Activated T-cell treated with anti-CD3 and anti-CD28 coated beads for 48 hours (primary cell): ENCODE results near the gene FRMPD4.

ENCODE experiments used
- DNase-seq: peaks from one replicate; pipeline ENCODE4 v3.0.0-alpha.2; 2020; ENCODE audit warnings: low read depth

The FRMPD4 gene

DNA sequence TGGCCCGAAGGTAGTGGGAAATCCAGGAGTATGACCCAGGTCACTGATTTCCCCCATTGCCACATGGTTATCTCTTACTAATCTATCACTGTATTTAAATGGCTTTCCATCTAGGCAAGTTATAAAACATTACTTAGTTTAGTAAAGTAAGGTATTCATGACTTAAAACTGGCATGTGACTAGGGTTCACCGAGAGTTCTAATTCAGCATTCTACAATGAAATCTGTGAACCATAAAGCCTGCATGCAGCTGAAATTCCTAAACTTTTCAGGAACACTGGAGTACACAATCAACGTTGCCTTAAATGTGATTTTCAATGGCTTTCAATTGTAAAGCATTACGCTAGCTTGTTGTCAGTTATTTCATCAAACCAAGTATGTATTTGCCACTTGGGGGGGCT, 630.2 kb downstream of the FRMPD4 start:
- DNase-seq = no peak

DNA sequence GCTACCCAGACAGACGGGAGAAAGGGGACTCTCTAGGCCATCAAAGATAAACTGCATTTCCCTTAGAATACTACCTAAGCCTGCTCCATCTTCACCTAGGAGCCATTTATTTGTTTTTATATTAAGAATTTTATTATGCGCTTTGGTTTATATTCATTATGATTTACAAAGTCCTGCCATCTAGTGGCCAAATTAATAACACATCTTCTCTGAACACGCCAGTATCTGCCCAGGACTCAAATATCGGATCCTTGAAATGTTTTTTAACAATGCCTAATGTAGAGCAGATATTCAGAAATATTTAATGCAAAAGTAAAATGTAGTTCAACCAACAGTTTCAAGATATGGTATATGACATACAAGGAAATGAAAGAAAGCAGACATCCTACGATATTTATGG, 632.2 kb downstream of the FRMPD4 start:
- DNase-seq = no peak

DNA sequence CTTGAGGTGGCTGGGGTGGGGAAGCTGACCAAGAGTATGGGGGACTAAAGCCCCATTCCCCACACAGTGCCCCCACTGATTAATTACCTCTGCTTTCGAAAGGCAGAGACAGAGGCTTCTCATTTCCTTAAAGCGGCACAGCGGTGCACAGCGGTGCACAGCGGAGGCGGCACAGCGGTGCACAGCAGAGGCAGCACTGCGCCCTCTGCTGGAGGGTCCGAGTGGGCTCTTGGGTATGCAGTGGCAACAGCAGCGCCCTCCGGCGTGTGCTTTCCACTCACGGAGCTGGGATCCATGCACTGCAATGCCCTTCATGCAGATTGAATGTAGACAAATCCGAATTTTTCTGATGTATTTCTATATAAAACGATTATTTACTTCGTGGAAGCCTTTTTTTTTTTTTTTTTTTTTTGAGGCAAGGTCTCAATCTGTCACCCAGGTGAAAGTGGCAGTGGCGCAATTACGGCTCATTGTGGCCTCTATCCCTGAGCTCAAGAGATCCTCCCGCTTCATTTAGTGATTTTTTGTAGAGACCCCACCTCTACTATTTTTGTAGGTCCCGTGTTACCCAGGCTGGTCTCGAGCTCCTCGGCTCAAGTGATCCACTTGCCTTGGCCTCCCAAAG, 633.3 kb downstream of the FRMPD4 start:
- DNase-seq = peak; percentile 63
